Fibroblast of lung (primary cell): ENCODE measurements around the gene MRPL51. TPM values are rescaled to one million over a fixed set of nuclear protein-coding genes. Genes with fewer than 3 reads are reported as not detected.

ENCODE experiments used
- DNase-seq, 2 donors: peaks; one replicate each; pipeline versions ENCODE4 v3.0.0 to v3.0.0-alpha.2; 2010; ENCODE audit warnings: low read depth in 2 of 2
- H2AFZ ChIP-seq: 2 replicates; pipeline ENCODE4 v1.5.1; 2012; ENCODE audit warnings: low read length, control low read depth, inconsistent platforms
- H3K27ac ChIP-seq: 2 replicates; pipeline ENCODE4 v1.5.1; 2011; ENCODE audit warnings: low read length, control low read depth; ENCODE audit not compliant: insufficient read depth
- H3K27me3 ChIP-seq: 2 replicates; pipeline ENCODE4 v1.5.1; 2011; ENCODE audit warnings: mild to moderate bottlenecking, low read length; ENCODE audit not compliant: control insufficient read depth, insufficient read depth
- H3K36me3 ChIP-seq: 2 replicates; pipeline ENCODE4 v1.5.1; 2011; ENCODE audit warnings: low read length; ENCODE audit not compliant: control insufficient read depth, insufficient read depth
- H3K4me1 ChIP-seq: 2 replicates; pipeline ENCODE4 v1.5.1; 2011; ENCODE audit warnings: low read length; ENCODE audit not compliant: control insufficient read depth, insufficient read depth; ENCODE audit errors: extremely low read depth
- H3K4me2 ChIP-seq: 2 replicates; pipeline ENCODE4 v1.5.1; 2011; ENCODE audit warnings: low read length, control low read depth; ENCODE audit not compliant: insufficient read depth; ENCODE audit errors: extremely low read depth
- H3K4me3 ChIP-seq, 4 experiments: fragments of 200-600 bp in 1 of 4; sonication (generic) in 1 of 4; replicated peaks in 1 of 4; 2 replicates each; pipeline ENCODE4 v1.5.1; 2011 to 2016; ENCODE audit warnings: low read length in 4 of 4, low read depth in 3 of 4, mild to moderate bottlenecking in 3 of 4, control low read depth in 2 of 4, inconsistent platforms in 1 of 4, mixed read lengths in 1 of 4; ENCODE audit not compliant: insufficient read depth in 1 of 4; ENCODE audit errors: control extremely low read depth in 1 of 4
- H3K79me2 ChIP-seq: 2 replicates; pipeline ENCODE4 v1.5.1; 2012; ENCODE audit warnings: mild to moderate bottlenecking, low read length, inconsistent platforms; ENCODE audit not compliant: control insufficient read depth, insufficient read depth
- H3K9ac ChIP-seq: 2 replicates; pipeline ENCODE4 v1.5.1; 2011; ENCODE audit warnings: mild to moderate bottlenecking, low read length, control low read depth; ENCODE audit not compliant: insufficient read depth
- H3K9me3 ChIP-seq: 2 replicates; pipeline ENCODE4 v1.5.1; 2012; ENCODE audit warnings: low read depth, low read length; ENCODE audit not compliant: control insufficient read depth, insufficient read depth
- H4K20me1 ChIP-seq: 2 replicates; pipeline ENCODE4 v1.5.1; 2011; ENCODE audit warnings: low read length; ENCODE audit not compliant: control insufficient read depth, insufficient read depth; ENCODE audit errors: extremely low read depth
- CTCF ChIP-seq, 2 donors: IDR thresholded peaks in 1 of 2; conservative IDR thresholded peaks in 1 of 2; 1 replicate in 1 of 2; 2 replicates in 1 of 2; pipeline ENCODE4 v1.5.1; 2011 to 2012; ENCODE audit warnings: low read length in 2 of 2, control low read depth in 1 of 2, inconsistent platforms in 1 of 2, low read depth in 1 of 2, mild to moderate bottlenecking in 1 of 2
- EZH2 ChIP-seq: IDR thresholded peaks from 2 replicates; pipeline ENCODE4 v1.5.1; 2012; ENCODE audit warnings: low read length, control low read depth, mild to moderate bottlenecking; ENCODE audit errors: missing control alignments
- polyA plus RNA-seq, 2 donors: library from polyadenylated mRNA; depleted of rRNA in 1 of 2; stranded (reverse) in 1 of 2; unstranded in 1 of 2; fragments of >200 nt; gene quantifications; 2 replicates each; pipeline ENCODE4 v1.2.1, GENCODE V29; 2011 to 2012; ENCODE audit warnings: missing spikeins in 1 of 2
- total RNA-seq: library from RNA; depleted of rRNA; stranded (reverse); fragments of >200 nt; gene quantifications from 2 replicates; pipeline ENCODE4 v1.2.1, GENCODE V29; 2014

MRPL51 gene
- total and polyA plus RNA-seq, 2 donors (not counting 1 experiment from before 2014, with no cell fraction given): 118 to 120 TPM

- no peaks in the 10 kb centered on the region for H4K20me1 ChIP-seq
- H3K4me2 ChIP-seq: no peak overlapping the region
- no peak overlapping the region for H2AFZ ChIP-seq
- no peak overlapping the region for H3K9ac ChIP-seq
- peaks cover 27% of the 10 kb centered on the region for H3K36me3 ChIP-seq
- no peaks in the 10 kb centered on the region for H3K9me3 ChIP-seq
- H3K27me3 ChIP-seq: no peaks in the 10 kb centered on the region
- H3K4me3 ChIP-seq: no peak overlapping the region
- TF ChIP-seq CTCF (conservative IDR thresholded peaks at IDR 0.05 in 1 of 2, IDR thresholded peaks at IDR 0.05 in 1 of 2; ENCODE audit: low read depth in 1 of 2, low read length in 2 of 2) (no peak), EZH2 (no peak)
- H3K27ac ChIP-seq: no peak overlapping the region
- no peaks in the 10 kb centered on the region for H3K4me1 ChIP-seq
- H3K79me2 ChIP-seq: no peaks in the 10 kb centered on the region
- no peak for DNase-seq
Measured at GRCh38 chr12:6458281-6459003, 34.6 kb downstream of the MRPL51 start.

- Histone ChIP-seq H2AFZ (no peak overlapping the region), H3K4me2 (no peak overlapping the region), H3K9ac (no peak overlapping the region), H3K4me1 (peaks cover 2% of the 10 kb centered on the region), H3K79me2 (no peaks in the 10 kb centered on the region), H3K36me3 (peaks cover 22% of the 10 kb centered on the region), H3K9me3 (no peaks in the 10 kb centered on the region), H3K27me3 (no peaks in the 10 kb centered on the region), H4K20me1 (no peaks in the 10 kb centered on the region), H3K27ac (no peak overlapping the region), H3K4me3 (no peak overlapping the region)
- TF ChIP-seq CTCF (conservative IDR thresholded peaks at IDR 0.05 in 1 of 2, IDR thresholded peaks at IDR 0.05 in 1 of 2; ENCODE audit: low read depth in 1 of 2, low read length in 2 of 2): no peak
- no peak for TF ChIP-seq EZH2
- DNase-seq: no peak
Measured at GRCh38 chr12:6457220-6457945, 35.7 kb downstream of the MRPL51 start.

- Histone ChIP-seq H3K27me3 (no peaks in the 10 kb centered on the region), H3K36me3 (peaks cover 9% of the 10 kb centered on the region), H3K4me1 (peaks cover 12% of the 10 kb centered on the region), H4K20me1 (no peaks in the 10 kb centered on the region), H3K4me2 (peak overlapping the region; percentile 100), H3K9me3 (no peaks in the 10 kb centered on the region), H3K79me2 (peaks cover 10% of the 10 kb centered on the region), H3K4me3 (peak overlapping the region in 2 of 4 experiments; percentile 69 to 81), H3K27ac (peak overlapping the region; percentile 87), H3K9ac (no peak overlapping the region), H2AFZ (no peak overlapping the region)
- no peak for TF ChIP-seq CTCF (conservative IDR thresholded peaks at IDR 0.05 in 1 of 2, IDR thresholded peaks at IDR 0.05 in 1 of 2; ENCODE audit: low read depth in 1 of 2, low read length in 2 of 2)
- DNase-seq: no peak
Measured at GRCh38 chr12:6452944-6453630, 40.0 kb downstream of the MRPL51 start.
